HCT116 (cell line): ENCODE results near the gene GBE1.

Experiments
- CTCF ChIP-seq, 3 experiments: fragments of 200-600 bp in 1 of 3; sonication (generic) in 1 of 3; IDR thresholded peaks in 2 of 3; conservative IDR thresholded peaks in 1 of 3; 2 replicates each; pipeline ENCODE4 v1.5.1; 2012 to 2017; ENCODE audit warnings: low read depth in 2 of 3, low read length in 2 of 3, antibody characterized with exemption in 1 of 3, borderline replicate concordance in 1 of 3, control low read depth in 1 of 3, mild to moderate bottlenecking in 1 of 3, mixed read lengths in 1 of 3, mixed run types in 1 of 3, moderate library complexity in 1 of 3; ENCODE audit not compliant: insufficient read depth in 1 of 3
- EGR1 ChIP-seq: IDR thresholded peaks from 2 replicates; pipeline ENCODE4 v1.6.1; 2012; ENCODE audit warnings: low read depth
- EZH2 ChIP-seq: fragments of 200-600 bp; sonication (generic); IDR thresholded peaks from 2 replicates; pipeline ENCODE4 v1.6.1; 2017; ENCODE audit warnings: antibody characterized with exemption, mixed run types
- POLR2A ChIP-seq: IDR thresholded peaks from 2 replicates; pipeline ENCODE4 v1.7.0; 2011; ENCODE audit warnings: borderline replicate concordance; ENCODE audit not compliant: insufficient read depth, insufficient read length; ENCODE audit errors: extremely low read depth
- POLR2AphosphoS5 ChIP-seq: IDR thresholded peaks from 2 replicates; pipeline ENCODE4 v1.6.1; 2011; ENCODE audit warnings: mild to moderate bottlenecking, low read depth, low read length, moderate library complexity
- RAD21 ChIP-seq: IDR thresholded peaks from 2 replicates; pipeline ENCODE4 v1.6.1; 2012; ENCODE audit warnings: low read depth, mild to moderate bottlenecking
- REST ChIP-seq: IDR thresholded peaks from 2 replicates; pipeline ENCODE4 v1.6.1; 2012; ENCODE audit warnings: low read depth
- SIN3A ChIP-seq: IDR thresholded peaks from 2 replicates; pipeline ENCODE4 v1.6.1; 2012; ENCODE audit warnings: low read depth
- SP1 ChIP-seq: IDR thresholded peaks from 2 replicates; pipeline ENCODE4 v1.6.1; 2012; ENCODE audit warnings: low read depth
- TCF7L2 ChIP-seq: IDR thresholded peaks from 2 replicates; pipeline ENCODE4 v1.7.0; 2011; ENCODE audit warnings: borderline replicate concordance, inconsistent platforms; ENCODE audit not compliant: insufficient read depth, insufficient read length; ENCODE audit errors: extremely low read depth

GRCh38 chr3:81442758-81443456 lies 318.5 kb downstream of the GBE1 start:
- no peak for TF ChIP-seq EGR1
- TF ChIP-seq POLR2A: no peak
- TF ChIP-seq CTCF (IDR thresholded peaks at IDR 0.05 in 2 of 3, conservative IDR thresholded peaks at IDR 0.05 in 1 of 3; ENCODE audit: borderline replicate concordance in 1 of 3, insufficient read depth in 1 of 3, low read depth in 2 of 3, low read length in 2 of 3): no peak
- TF ChIP-seq RAD21: no peak
- TF ChIP-seq EZH2: no peak
- no peak for TF ChIP-seq SP1
- TF ChIP-seq POLR2AphosphoS5: no peak
- TF ChIP-seq SIN3A: no peak
- no peak for TF ChIP-seq TCF7L2
- TF ChIP-seq REST: no peak
